GM23338 (cell line): ENCODE measurements around the gene LTA4H.

Experiments used
- EZH2 ChIP-seq: fragments of 200-600 bp; sonication (generic); IDR thresholded peaks from one replicate; pipeline ENCODE4 v1.8.0; 2017; ENCODE audit warnings: antibody characterized with exemption, mild to moderate bottlenecking, low read depth; ENCODE audit not compliant: unreplicated experiment
- EZH2phosphoT487 ChIP-seq: fragments of 200-600 bp; sonication (generic); IDR thresholded peaks from one replicate; pipeline ENCODE4 v1.8.1; 2018; ENCODE audit warnings: antibody characterized with exemption; ENCODE audit not compliant: unreplicated experiment
- TF ChIP-seq, protein P1 (sequence below), 2 experiments: fragments of 200-600 bp in 1 of 2; sonication (generic) in 1 of 2; conservative IDR thresholded peaks; 2 replicates each; pipeline versions ENCODE4 v1.5.1 to v1.6.1; 2016 to 2017; ENCODE audit warnings: antibody characterized with exemption in 2 of 2, low read depth in 2 of 2, mild to moderate bottlenecking in 2 of 2, moderate library complexity in 1 of 2
- TF ChIP-seq, protein P2 (sequence below): IDR thresholded peaks from one replicate; pipeline ENCODE4 v1.6.1; 2018; ENCODE audit warnings: antibody characterized with exemption; ENCODE audit not compliant: unreplicated experiment

DNA sequence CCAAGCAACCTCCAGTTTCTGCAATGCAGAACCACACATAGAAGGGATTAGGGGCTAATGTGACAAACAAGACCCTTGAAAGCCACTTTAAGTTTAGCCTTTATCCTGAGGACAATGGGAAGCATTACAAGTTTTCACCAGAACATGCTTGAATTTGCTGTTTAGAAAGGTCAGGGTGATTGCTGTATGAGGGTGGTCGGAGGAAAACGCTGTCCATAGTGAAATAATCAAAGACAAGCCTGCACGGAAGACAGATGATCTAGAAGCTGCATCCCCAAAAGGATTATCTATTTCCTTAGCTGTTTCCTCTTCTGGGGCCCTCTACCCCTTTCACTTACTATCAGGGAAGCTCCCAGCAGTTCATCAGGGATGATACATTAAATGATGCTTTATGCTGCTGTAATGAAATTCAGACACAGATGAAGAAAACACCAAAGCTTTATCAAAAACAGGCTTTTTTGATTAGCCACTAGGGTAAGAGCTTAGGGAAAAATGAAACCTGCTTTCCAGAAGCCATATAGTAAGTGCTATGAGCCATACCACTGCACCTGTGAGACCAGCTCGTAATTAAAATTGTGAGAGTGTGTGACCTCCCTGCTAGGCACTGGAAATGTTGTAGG is 45.8 kb downstream of the LTA4H start:
- TF ChIP-seq, protein P1, sequence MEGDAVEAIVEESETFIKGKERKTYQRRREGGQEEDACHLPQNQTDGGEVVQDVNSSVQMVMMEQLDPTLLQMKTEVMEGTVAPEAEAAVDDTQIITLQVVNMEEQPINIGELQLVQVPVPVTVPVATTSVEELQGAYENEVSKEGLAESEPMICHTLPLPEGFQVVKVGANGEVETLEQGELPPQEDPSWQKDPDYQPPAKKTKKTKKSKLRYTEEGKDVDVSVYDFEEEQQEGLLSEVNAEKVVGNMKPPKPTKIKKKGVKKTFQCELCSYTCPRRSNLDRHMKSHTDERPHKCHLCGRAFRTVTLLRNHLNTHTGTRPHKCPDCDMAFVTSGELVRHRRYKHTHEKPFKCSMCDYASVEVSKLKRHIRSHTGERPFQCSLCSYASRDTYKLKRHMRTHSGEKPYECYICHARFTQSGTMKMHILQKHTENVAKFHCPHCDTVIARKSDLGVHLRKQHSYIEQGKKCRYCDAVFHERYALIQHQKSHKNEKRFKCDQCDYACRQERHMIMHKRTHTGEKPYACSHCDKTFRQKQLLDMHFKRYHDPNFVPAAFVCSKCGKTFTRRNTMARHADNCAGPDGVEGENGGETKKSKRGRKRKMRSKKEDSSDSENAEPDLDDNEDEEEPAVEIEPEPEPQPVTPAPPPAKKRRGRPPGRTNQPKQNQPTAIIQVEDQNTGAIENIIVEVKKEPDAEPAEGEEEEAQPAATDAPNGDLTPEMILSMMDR (conservative IDR thresholded peaks at IDR 0.05; ENCODE audit: low read depth in 2 of 2): no peak
- TF ChIP-seq, protein P2, sequence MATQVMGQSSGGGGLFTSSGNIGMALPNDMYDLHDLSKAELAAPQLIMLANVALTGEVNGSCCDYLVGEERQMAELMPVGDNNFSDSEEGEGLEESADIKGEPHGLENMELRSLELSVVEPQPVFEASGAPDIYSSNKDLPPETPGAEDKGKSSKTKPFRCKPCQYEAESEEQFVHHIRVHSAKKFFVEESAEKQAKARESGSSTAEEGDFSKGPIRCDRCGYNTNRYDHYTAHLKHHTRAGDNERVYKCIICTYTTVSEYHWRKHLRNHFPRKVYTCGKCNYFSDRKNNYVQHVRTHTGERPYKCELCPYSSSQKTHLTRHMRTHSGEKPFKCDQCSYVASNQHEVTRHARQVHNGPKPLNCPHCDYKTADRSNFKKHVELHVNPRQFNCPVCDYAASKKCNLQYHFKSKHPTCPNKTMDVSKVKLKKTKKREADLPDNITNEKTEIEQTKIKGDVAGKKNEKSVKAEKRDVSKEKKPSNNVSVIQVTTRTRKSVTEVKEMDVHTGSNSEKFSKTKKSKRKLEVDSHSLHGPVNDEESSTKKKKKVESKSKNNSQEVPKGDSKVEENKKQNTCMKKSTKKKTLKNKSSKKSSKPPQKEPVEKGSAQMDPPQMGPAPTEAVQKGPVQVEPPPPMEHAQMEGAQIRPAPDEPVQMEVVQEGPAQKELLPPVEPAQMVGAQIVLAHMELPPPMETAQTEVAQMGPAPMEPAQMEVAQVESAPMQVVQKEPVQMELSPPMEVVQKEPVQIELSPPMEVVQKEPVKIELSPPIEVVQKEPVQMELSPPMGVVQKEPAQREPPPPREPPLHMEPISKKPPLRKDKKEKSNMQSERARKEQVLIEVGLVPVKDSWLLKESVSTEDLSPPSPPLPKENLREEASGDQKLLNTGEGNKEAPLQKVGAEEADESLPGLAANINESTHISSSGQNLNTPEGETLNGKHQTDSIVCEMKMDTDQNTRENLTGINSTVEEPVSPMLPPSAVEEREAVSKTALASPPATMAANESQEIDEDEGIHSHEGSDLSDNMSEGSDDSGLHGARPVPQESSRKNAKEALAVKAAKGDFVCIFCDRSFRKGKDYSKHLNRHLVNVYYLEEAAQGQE: no peak
- TF ChIP-seq EZH2phosphoT487 (no peak), EZH2 (no peak)
